HL-60 (cell line): Measurements from ENCODE around the gene ASF1A.

Experiments
- DNase-seq, 2 experiments: peaks; one replicate each; pipeline ENCODE4 v3.0.0-alpha.2; 2010 to 2020; ENCODE audit warnings: low read depth in 1 of 2, low spot score in 1 of 2
- H3K27ac ChIP-seq: fragments of 250-450 bp; sonication (Bioruptor Pico); replicated peaks from 2 replicates; pipeline ENCODE4 v1.5.1; 2020; ENCODE audit warnings: mild to moderate bottlenecking, moderate library complexity
- H3K27me3 ChIP-seq: fragments of 250-450 bp; sonication (Bioruptor Pico); 2 replicates; pipeline ENCODE4 v1.5.1; 2021; ENCODE audit warnings: mild to moderate bottlenecking, moderate library complexity; ENCODE audit not compliant: insufficient read depth, poor library complexity, severe bottlenecking
- H3K4me3 ChIP-seq: replicated peaks from 2 replicates; pipeline ENCODE4 v1.5.1; 2011; ENCODE audit warnings: mild to moderate bottlenecking, control low read depth, low read length; ENCODE audit not compliant: insufficient read depth
- GABPA ChIP-seq: IDR thresholded peaks from 2 replicates; pipeline ENCODE4 v1.6.1; 2012; ENCODE audit warnings: low read depth
- POLR2AphosphoS5 ChIP-seq: IDR thresholded peaks from 2 replicates; pipeline ENCODE4 v1.6.1; 2012; ENCODE audit warnings: low read depth
- SPI1 ChIP-seq: IDR thresholded peaks from 2 replicates; pipeline ENCODE4 v1.6.1; 2012; ENCODE audit warnings: low read depth, mild to moderate bottlenecking, borderline replicate concordance
- TF ChIP-seq, protein P1 (sequence below): IDR thresholded peaks from 2 replicates; pipeline ENCODE4 v1.6.1; 2012; ENCODE audit warnings: low read depth; ENCODE audit not compliant: insufficient replicate concordance
- TF ChIP-seq, protein P2 (sequence below): IDR thresholded peaks from one replicate; pipeline ENCODE4 v1.5.1; 2011; ENCODE audit warnings: low read length, control low read depth, inconsistent platforms; ENCODE audit not compliant: insufficient read depth

Gene ASF1A

DNA sequence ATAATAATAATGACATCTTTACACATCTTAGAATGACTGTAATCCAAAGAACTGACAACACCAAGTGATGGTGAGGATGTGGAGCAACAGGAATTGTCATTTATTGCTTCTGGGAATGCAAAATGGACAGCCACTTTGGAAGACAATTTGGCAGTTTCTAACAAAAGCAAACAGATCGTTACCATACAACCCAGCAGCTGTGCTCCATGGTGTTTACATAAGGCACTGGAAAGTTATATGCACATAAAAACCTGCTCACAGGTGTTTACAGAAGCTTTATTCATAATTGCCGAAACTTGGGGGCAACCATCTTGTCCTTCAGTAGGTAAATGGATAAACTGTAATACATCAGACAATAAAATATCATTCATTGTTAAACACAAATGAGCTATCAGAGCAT lies 18.3 kb upstream of the ASF1A start:
- Histone ChIP-seq H3K27ac (no peak overlapping the region), H3K27me3 (no peaks in the 10 kb centered on the region), H3K4me3 (no peak overlapping the region)
- TF ChIP-seq, protein P1, sequence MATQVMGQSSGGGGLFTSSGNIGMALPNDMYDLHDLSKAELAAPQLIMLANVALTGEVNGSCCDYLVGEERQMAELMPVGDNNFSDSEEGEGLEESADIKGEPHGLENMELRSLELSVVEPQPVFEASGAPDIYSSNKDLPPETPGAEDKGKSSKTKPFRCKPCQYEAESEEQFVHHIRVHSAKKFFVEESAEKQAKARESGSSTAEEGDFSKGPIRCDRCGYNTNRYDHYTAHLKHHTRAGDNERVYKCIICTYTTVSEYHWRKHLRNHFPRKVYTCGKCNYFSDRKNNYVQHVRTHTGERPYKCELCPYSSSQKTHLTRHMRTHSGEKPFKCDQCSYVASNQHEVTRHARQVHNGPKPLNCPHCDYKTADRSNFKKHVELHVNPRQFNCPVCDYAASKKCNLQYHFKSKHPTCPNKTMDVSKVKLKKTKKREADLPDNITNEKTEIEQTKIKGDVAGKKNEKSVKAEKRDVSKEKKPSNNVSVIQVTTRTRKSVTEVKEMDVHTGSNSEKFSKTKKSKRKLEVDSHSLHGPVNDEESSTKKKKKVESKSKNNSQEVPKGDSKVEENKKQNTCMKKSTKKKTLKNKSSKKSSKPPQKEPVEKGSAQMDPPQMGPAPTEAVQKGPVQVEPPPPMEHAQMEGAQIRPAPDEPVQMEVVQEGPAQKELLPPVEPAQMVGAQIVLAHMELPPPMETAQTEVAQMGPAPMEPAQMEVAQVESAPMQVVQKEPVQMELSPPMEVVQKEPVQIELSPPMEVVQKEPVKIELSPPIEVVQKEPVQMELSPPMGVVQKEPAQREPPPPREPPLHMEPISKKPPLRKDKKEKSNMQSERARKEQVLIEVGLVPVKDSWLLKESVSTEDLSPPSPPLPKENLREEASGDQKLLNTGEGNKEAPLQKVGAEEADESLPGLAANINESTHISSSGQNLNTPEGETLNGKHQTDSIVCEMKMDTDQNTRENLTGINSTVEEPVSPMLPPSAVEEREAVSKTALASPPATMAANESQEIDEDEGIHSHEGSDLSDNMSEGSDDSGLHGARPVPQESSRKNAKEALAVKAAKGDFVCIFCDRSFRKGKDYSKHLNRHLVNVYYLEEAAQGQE = no peak
- no peak for TF ChIP-seq POLR2AphosphoS5
- no peak for TF ChIP-seq SPI1
- no peak for TF ChIP-seq GABPA
- TF ChIP-seq, protein P2, sequence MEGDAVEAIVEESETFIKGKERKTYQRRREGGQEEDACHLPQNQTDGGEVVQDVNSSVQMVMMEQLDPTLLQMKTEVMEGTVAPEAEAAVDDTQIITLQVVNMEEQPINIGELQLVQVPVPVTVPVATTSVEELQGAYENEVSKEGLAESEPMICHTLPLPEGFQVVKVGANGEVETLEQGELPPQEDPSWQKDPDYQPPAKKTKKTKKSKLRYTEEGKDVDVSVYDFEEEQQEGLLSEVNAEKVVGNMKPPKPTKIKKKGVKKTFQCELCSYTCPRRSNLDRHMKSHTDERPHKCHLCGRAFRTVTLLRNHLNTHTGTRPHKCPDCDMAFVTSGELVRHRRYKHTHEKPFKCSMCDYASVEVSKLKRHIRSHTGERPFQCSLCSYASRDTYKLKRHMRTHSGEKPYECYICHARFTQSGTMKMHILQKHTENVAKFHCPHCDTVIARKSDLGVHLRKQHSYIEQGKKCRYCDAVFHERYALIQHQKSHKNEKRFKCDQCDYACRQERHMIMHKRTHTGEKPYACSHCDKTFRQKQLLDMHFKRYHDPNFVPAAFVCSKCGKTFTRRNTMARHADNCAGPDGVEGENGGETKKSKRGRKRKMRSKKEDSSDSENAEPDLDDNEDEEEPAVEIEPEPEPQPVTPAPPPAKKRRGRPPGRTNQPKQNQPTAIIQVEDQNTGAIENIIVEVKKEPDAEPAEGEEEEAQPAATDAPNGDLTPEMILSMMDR = no peak
- no peak for DNase-seq

DNA sequence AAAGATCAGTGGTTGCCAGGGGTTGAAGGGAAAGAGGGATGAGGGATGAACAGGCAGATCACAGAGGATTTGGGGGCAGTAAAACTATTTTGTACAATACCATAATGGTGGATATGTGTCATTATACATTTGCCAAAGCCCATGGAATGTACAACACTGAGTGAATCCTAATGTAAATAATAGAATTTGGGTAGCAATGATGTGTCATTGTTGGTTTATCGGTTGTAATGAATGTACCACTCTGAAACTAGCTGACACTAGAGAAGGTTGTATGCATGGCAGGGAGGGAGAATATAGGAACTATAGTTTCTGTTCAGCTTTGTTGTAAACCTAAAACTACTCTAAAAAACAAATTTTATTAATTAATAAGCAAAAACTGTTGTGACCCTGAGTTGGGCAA lies 17.8 kb upstream of the ASF1A start:
- no peaks in the 10 kb centered on the region for H3K27me3 ChIP-seq
- H3K4me3 ChIP-seq = no peak overlapping the region
- H3K27ac ChIP-seq = no peak overlapping the region
- DNase-seq = no peak
- TF ChIP-seq, protein P1 = no peak
- TF ChIP-seq GABPA = no peak
- TF ChIP-seq POLR2AphosphoS5 = no peak
- TF ChIP-seq, protein P2 = no peak
- no peak for TF ChIP-seq SPI1

DNA sequence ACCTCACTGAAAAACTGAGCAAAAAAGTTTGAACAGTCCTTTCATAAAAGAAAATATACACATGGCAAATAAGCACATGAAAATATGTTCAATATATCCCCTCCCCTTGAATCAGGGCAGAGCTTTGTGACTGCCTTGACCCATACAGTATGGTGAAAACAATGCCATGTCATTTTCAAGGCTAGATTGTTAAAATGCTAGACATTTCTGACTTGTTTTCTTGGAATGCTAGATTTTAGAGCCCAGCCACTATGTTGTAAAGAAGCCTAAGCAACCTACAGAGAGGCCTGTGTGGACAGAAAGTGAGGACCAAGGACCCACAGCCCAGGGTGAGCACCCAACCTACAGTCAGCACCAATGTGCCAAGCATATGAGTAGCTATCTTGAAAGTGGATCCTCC lies 17.1 kb upstream of the ASF1A start:
- no peak overlapping the region for H3K27ac ChIP-seq
- no peak for DNase-seq
- no peaks in the 10 kb centered on the region for H3K27me3 ChIP-seq
- TF ChIP-seq, protein P1 = no peak
- TF ChIP-seq SPI1 (no peak), GABPA (no peak), POLR2AphosphoS5 (no peak)
- TF ChIP-seq, protein P2 = no peak
- no peak overlapping the region for H3K4me3 ChIP-seq
